Transverse colon (tissue), 4 donors: ENCODE data around the gene CCM2. TPM values are rescaled to one million over a fixed set of nuclear protein-coding genes. Genes with fewer than 3 reads are reported as not detected.
A peak's percentile ranks its signal among the peaks of the same experiment; 100 is the strongest.

Experiments used
- DNase-seq: peaks from one replicate; pipeline ENCODE4 v3.0.0-alpha.2; 2019
- H3K27ac ChIP-seq, 4 donors: fragments of 200-600 bp; sonication (generic); 2 replicates each; pipeline ENCODE4 v1.5.1; 2016 to 2018; ENCODE audit warnings: inconsistent platforms in 4 of 4
- H3K27me3 ChIP-seq: fragments of 200-600 bp; sonication (generic); 2 replicates; pipeline ENCODE4 v1.5.1; 2017; ENCODE audit warnings: inconsistent platforms
- H3K36me3 ChIP-seq, 4 donors: fragments of 200-600 bp; sonication (generic); 2 replicates each; pipeline ENCODE4 v1.5.1; 2017 to 2019; ENCODE audit warnings: inconsistent platforms in 4 of 4
- H3K4me1 ChIP-seq, 4 donors: fragments of 200-600 bp; sonication (generic); 2 replicates each; pipeline ENCODE4 v1.5.1; 2017 to 2020; ENCODE audit warnings: inconsistent platforms in 4 of 4
- H3K4me3 ChIP-seq, 4 donors: fragments of 200-600 bp; sonication (generic); 1 replicate in 1 of 4; 2 replicates in 3 of 4; pipeline versions ENCODE4 v1.5.1 to v1.6.1; 2017 to 2019; ENCODE audit warnings: inconsistent platforms in 4 of 4
- H3K9me3 ChIP-seq, 2 donors: fragments of 200-600 bp; sonication (generic); 2 replicates each; pipeline ENCODE4 v1.5.1; 2017 to 2019; ENCODE audit warnings: inconsistent platforms in 2 of 2
- EP300 ChIP-seq: sonication (generic); formaldehyde crosslinking; IDR thresholded peaks from one replicate; pipeline ENCODE4 v1.6.1; 2017; ENCODE audit warnings: antibody characterized with exemption, low read depth
- POLR2A ChIP-seq: fragments of 450-650 bp; IDR thresholded peaks from one replicate; pipeline ENCODE4 v1.6.1; 2016; ENCODE audit warnings: antibody characterized with exemption, mild to moderate bottlenecking, moderate library complexity
- POLR2AphosphoS5 ChIP-seq, 3 donors: sonication (generic); formaldehyde crosslinking; IDR thresholded peaks; one replicate each; pipeline ENCODE4 v1.6.1; 2016; ENCODE audit warnings: antibody characterized with exemption in 3 of 3
- WGBS, 2 donors: methylation state at CpG; one replicate each; pipeline ENCODE4 v1.1.5; 2018; ENCODE audit warnings: low coverage in 1 of 2; 5-methylcytosine and 5-hydroxymethylcytosine counted together
- in situ Hi-C, 4 donors: fragments of 200-750 bp; cut with MboI; loops; one replicate each; pipeline versions ENCODE4 v1.15.0 to v1.15.1; 2017; ENCODE audit warnings: low sequenced_read_pairs in 3 of 4, low pct_ligation_motif_present in 1 of 4, low pct_unique_long_range_greater_than_20kb in 1 of 4
- intact Hi-C: fragments of 100-400 bp; cut with DNase I; formaldehyde crosslinking; loops from one replicate; pipeline ENCODE4 v1.15.1; 2023; ENCODE audit warnings: low total_unique reads
- total RNA-seq, 4 donors: library from RNA; depleted of rRNA; stranded (reverse); fragments of >200 nt; gene quantifications; one replicate each; pipeline ENCODE4 v1.1.0, GENCODE V29; 2016
- TF ChIP-seq, protein P1 (sequence below), 5 experiments: fragments of 200-600 bp in 3 of 5; fragments of 450-650 bp in 2 of 5; sonication (generic) in 3 of 5; IDR thresholded peaks; 1 replicate in 2 of 5; 2 replicates in 3 of 5; pipeline ENCODE4 v1.5.1; 2016 to 2017; ENCODE audit warnings: antibody characterized with exemption in 5 of 5, inconsistent platforms in 3 of 5, mild to moderate bottlenecking in 2 of 5, moderate library complexity in 1 of 5

CCM2 gene
- total RNA-seq, 4 donors from 2014 or later, result 40.4 to 76.4 (median 47.8) TPM

- Histone ChIP-seq H3K27me3 (no peaks in the 10 kb centered on the region), H3K27ac (no peak overlapping the region), H3K4me1 (peaks cover 10 to 38% (median 30%) of the 10 kb centered on the region in 4 donors), H3K4me3 (no peak overlapping the region), H3K9me3 (no peaks in the 10 kb centered on the region), H3K36me3 (peaks cover 0 to 75% (median 41%) of the 10 kb centered on the region in 4 donors)
- intact Hi-C loops, result no loop called here
- TF ChIP-seq EP300 (no peak), POLR2AphosphoS5 (IDR thresholded peaks at IDR 0.05) (no peak), POLR2A (no peak)
- TF ChIP-seq, protein P1, sequence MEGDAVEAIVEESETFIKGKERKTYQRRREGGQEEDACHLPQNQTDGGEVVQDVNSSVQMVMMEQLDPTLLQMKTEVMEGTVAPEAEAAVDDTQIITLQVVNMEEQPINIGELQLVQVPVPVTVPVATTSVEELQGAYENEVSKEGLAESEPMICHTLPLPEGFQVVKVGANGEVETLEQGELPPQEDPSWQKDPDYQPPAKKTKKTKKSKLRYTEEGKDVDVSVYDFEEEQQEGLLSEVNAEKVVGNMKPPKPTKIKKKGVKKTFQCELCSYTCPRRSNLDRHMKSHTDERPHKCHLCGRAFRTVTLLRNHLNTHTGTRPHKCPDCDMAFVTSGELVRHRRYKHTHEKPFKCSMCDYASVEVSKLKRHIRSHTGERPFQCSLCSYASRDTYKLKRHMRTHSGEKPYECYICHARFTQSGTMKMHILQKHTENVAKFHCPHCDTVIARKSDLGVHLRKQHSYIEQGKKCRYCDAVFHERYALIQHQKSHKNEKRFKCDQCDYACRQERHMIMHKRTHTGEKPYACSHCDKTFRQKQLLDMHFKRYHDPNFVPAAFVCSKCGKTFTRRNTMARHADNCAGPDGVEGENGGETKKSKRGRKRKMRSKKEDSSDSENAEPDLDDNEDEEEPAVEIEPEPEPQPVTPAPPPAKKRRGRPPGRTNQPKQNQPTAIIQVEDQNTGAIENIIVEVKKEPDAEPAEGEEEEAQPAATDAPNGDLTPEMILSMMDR (IDR thresholded peaks at IDR 0.05), result no peak
- DNase-seq, result no peak
- in situ Hi-C loops, result loop anchor here in 3 of 4 donors (25.0 kb wide), 1 partner anchor 518 kb away; the partner anchor contains the start of gene TMED4 (in 3 of the 3)
- 91% methylated on average over 8 of the region's 8 CpGs; no CpG with 5 or more reads in 1 of the 2 donors for WGBS, 2 donors
Measured at GRCh38 chr7:45105588-45106188, 105.7 kb downstream of the CCM2 start.

- in situ Hi-C loops, result loop anchor here in 3 of 4 donors (25.0 kb wide), 1 partner anchor 520 kb away; the partner anchor contains the start of gene TMED4 (in 3 of the 3)
- peaks cover 0 to 63% (median 33%) of the 10 kb centered on the region in 4 donors for H3K36me3 ChIP-seq
- intact Hi-C loops, result no loop called here
Measured at GRCh38 chr7:45106820-45107219, 106.8 kb downstream of the CCM2 start.

GRCh38 chr7:45107356-45107755 lies 107.4 kb downstream of the CCM2 start:
- Histone ChIP-seq H3K4me3 (no peak overlapping the region), H3K9me3 (no peaks in the 10 kb centered on the region), H3K27ac (peak overlapping the region in 1 of 4 donors; percentile 25), H3K36me3 (peaks cover 0 to 58% (median 31%) of the 10 kb centered on the region in 4 donors), H3K4me1 (peaks cover 10 to 44% (median 34%) of the 10 kb centered on the region in 4 donors), H3K27me3 (no peaks in the 10 kb centered on the region)
- TF ChIP-seq EP300, result no peak
- peak in 1 of 3 donors; percentile 10 for TF ChIP-seq POLR2AphosphoS5 (IDR thresholded peaks at IDR 0.05)
- no peak for DNase-seq
- in situ Hi-C loops, result loop anchor here in 3 of 4 donors (25.0 kb wide), 1 partner anchor 520 kb away; the partner anchor contains the start of gene TMED4 (in 3 of the 3)
- WGBS, 2 donors, result 27 to 30% methylated on average over 3 of the region's 3 CpGs
- intact Hi-C loops, result no loop called here

More at GRCh38 chr7:45106820-45107219, 106.8 kb downstream of the CCM2 start:
- DNase-seq, result no peak
- H3K27me3 ChIP-seq, result no peaks in the 10 kb centered on the region
- H3K9me3 ChIP-seq, result no peaks in the 10 kb centered on the region
- WGBS, 2 donors, result 71% methylated on average over 8 of the region's 8 CpGs; no CpG with 5 or more reads in 1 of the 2 donors
- H3K4me1 ChIP-seq, result peaks cover 10 to 41% (median 30%) of the 10 kb centered on the region in 4 donors
- no peak overlapping the region for H3K27ac ChIP-seq
- no peak for TF ChIP-seq POLR2AphosphoS5 (IDR thresholded peaks at IDR 0.05)
- TF ChIP-seq, protein P1 (IDR thresholded peaks at IDR 0.05), result no peak
- H3K4me3 ChIP-seq, result no peak overlapping the region

- Histone ChIP-seq H3K36me3 (peaks cover 0 to 45% (median 24%) of the 10 kb centered on the region in 4 donors), H3K9me3 (no peaks in the 10 kb centered on the region), H3K27ac (no peak overlapping the region), H3K4me3 (no peak overlapping the region), H3K4me1 (peaks cover 10 to 45% (median 36%) of the 10 kb centered on the region in 4 donors), H3K27me3 (no peaks in the 10 kb centered on the region)
- in situ Hi-C loops (loop anchor here in 3 of 4 donors (25.0 kb wide), 1 partner anchor 522 kb away; the partner anchor contains the start of gene TMED4 (in 3 of the 3)), intact Hi-C loops (no loop called here)
- TF ChIP-seq, protein P1 (IDR thresholded peaks at IDR 0.05), result no peak
- TF ChIP-seq EP300 (no peak), POLR2AphosphoS5 (IDR thresholded peaks at IDR 0.05) (no peak)
- 74% methylated on average over 8 of the region's 8 CpGs; no CpG with 5 or more reads in 1 of the 2 donors for WGBS, 2 donors
- DNase-seq, result no peak
Measured at GRCh38 chr7:45108863-45109262, 108.9 kb downstream of the CCM2 start.
